Measurements from ENCODE around the gene XPR1. TPM values are rescaled to one million over a fixed set of nuclear protein-coding genes. Genes with fewer than 3 reads are reported as not detected.

Gene XPR1
- total and polyA plus RNA-seq, 8 donors: 0.92 to 27.0 (median 4.5) TPM

DNA sequence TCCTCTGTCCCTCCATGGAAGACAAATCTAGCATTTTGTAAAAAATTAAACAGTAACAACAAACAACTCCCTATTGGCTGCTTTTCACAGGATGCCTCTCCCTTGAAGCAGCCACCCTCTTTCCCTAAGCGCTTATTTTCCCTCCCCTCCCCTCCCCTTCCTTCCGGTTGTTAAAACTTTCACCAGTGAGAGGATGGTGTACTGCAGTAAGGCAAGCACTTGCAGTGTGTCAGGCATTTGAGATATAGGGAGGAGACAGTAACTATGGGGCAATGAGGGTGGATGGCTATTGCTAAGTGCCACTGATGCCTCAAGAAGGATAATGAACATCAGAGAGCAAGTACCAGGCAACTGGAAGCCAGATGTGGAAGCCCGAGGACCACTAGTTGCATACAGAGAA lies 261.8 kb downstream of the XPR1 start:
- TF ChIP-seq POLR2AphosphoS5 (IDR thresholded peaks at IDR 0.05): no peak
- TF ChIP-seq, protein P1, sequence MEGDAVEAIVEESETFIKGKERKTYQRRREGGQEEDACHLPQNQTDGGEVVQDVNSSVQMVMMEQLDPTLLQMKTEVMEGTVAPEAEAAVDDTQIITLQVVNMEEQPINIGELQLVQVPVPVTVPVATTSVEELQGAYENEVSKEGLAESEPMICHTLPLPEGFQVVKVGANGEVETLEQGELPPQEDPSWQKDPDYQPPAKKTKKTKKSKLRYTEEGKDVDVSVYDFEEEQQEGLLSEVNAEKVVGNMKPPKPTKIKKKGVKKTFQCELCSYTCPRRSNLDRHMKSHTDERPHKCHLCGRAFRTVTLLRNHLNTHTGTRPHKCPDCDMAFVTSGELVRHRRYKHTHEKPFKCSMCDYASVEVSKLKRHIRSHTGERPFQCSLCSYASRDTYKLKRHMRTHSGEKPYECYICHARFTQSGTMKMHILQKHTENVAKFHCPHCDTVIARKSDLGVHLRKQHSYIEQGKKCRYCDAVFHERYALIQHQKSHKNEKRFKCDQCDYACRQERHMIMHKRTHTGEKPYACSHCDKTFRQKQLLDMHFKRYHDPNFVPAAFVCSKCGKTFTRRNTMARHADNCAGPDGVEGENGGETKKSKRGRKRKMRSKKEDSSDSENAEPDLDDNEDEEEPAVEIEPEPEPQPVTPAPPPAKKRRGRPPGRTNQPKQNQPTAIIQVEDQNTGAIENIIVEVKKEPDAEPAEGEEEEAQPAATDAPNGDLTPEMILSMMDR (IDR thresholded peaks at IDR 0.05): no peak
- TF ChIP-seq POLR2A (IDR thresholded peaks at IDR 0.05): no peak
- no peak for TF ChIP-seq EP300 (IDR thresholded peaks at IDR 0.05)
- no peak for DNase-seq
- intact Hi-C loops (cut with DNase I; ENCODE audit: low total_unique reads): loop anchor here (10.0 kb wide), 1 partner anchor 281 kb away; no protein-coding TSS in a partner anchor
- H3K27ac ChIP-seq: no peak overlapping the region
- H3K27me3 ChIP-seq: no peaks in the 10 kb centered on the region
- no peak overlapping the region for H3K4me3 ChIP-seq
- H3K4me1 ChIP-seq: peaks cover 0 to 10% (median 6%) of the 10 kb centered on the region in 4 donors
- 74 to 90% (median 82%) methylated on average over 3 of the region's 3 CpGs for WGBS, 5 donors
- no peaks in the 10 kb centered on the region for H3K9me3 ChIP-seq
- H3K36me3 ChIP-seq: no peaks in the 10 kb centered on the region

DNA sequence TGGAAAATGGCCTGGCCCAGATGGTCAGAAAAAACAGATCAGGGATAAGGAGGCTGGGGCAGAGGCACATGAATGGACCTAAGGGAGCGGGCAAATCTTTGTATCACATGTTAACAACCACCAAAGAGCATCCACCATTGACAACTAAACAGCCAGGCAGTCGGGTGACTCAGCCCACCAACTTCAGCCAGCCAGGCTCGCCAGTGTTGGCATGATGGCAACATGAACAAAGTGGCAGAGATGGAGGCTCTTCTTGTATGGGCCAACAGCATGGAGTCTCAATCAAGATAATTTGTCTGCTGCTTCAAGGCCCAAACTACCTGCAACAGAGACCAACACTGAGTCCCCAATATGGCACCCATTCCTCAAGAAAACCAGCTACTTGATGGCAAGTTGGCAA lies 264.3 kb downstream of the XPR1 start:
- no peak for DNase-seq
- Histone ChIP-seq H3K9me3 (no peaks in the 10 kb centered on the region), H3K4me3 (no peak overlapping the region), H3K27ac (no peak overlapping the region), H3K27me3 (no peaks in the 10 kb centered on the region), H3K4me1 (peaks cover 0 to 11% (median 6%) of the 10 kb centered on the region in 4 donors), H3K36me3 (no peaks in the 10 kb centered on the region)
- WGBS, 5 donors: 84 to 99% (median 97%) methylated on average over 3 of the region's 3 CpGs
- intact Hi-C loops (cut with DNase I; ENCODE audit: low total_unique reads): loop anchor here (10.0 kb wide), 1 partner anchor 279 kb away; no protein-coding TSS in a partner anchor
- TF ChIP-seq POLR2A (IDR thresholded peaks at IDR 0.05): no peak

DNA sequence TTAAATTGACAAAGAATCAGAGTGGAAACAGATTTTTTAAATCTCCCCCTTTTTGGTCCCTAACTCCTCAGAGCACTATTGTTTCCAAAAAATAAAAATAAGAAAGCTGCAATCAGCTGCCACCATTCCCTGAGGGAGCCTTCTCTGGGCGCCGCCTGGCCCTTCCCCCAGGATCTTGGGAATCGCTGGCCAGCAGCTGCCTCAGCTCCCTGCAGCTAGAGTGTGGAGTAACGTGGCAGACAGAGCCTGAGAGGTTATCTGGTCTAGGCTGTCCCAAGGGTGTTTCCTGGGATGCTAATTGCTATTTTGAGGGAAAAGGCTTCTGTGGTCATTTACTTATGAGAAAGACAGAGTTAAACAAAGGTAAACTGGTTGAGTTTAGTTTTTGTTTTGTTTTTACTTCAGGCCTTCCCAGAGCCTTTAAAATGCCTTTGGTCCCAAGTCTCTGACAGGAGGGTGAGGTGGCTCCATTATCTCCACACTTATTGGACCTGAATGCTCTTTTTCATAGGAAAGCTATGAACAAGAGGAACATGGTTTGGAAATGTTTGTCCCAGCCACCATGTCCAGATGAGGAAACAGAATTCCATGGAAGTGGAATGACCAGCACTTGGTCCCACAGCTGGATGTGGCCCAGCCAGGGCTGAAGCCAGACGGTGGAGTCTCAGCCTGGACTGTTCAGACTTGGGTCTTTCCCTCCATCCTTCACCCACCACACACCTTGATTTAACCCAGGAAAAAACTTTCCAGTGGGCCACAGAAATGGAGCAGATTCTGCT lies 266.8 kb downstream of the XPR1 start:
- no peaks in the 10 kb centered on the region for H3K9me3 ChIP-seq
- peaks cover 0 to 11% (median 6%) of the 10 kb centered on the region in 4 donors for H3K4me1 ChIP-seq
- no peak overlapping the region for H3K4me3 ChIP-seq
- H3K27ac ChIP-seq: no peak overlapping the region
- intact Hi-C loops (cut with DNase I; ENCODE audit: low total_unique reads): loop anchor here (10.0 kb wide), 1 partner anchor 276 kb away; no protein-coding TSS in a partner anchor
- 38 to 63% (median 50%) methylated on average over 5 of the region's 5 CpGs for WGBS, 5 donors
- peak in 1 of 2 donors; percentile 26 for DNase-seq
- no peaks in the 10 kb centered on the region for H3K27me3 ChIP-seq
- H3K36me3 ChIP-seq: no peaks in the 10 kb centered on the region
- TF ChIP-seq POLR2A (IDR thresholded peaks at IDR 0.05) (no peak), POLR2AphosphoS5 (IDR thresholded peaks at IDR 0.05) (no peak), EP300 (IDR thresholded peaks at IDR 0.05) (no peak)
- TF ChIP-seq, protein P1 (IDR thresholded peaks at IDR 0.05): no peak

DNA sequence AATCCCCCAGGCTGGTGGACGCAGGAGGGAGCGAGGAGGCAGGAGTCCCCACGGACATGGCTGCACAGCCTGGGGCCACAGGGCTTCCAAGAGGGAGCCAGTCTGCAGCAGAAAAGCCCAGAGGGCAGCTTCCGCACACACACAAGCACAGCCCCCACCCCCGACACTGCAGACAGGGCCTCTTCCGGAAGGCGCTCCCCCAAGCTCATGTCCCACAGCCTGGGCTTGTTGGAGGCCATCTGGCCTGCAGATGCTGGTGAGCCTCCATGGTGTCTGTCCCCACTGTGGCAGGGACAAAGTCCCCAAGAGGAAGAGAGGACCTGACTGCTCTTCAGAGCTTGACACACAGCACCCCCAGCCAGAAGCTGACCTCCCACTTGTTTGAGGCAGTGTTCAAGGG lies 267.4 kb downstream of the XPR1 start:
- no peaks in the 10 kb centered on the region for H3K36me3 ChIP-seq
- peaks cover 0 to 11% (median 6%) of the 10 kb centered on the region in 4 donors for H3K4me1 ChIP-seq
- H3K4me3 ChIP-seq: no peak overlapping the region
- H3K27ac ChIP-seq: no peak overlapping the region
- H3K27me3 ChIP-seq: no peaks in the 10 kb centered on the region
- TF ChIP-seq EP300 (IDR thresholded peaks at IDR 0.05) (no peak), POLR2AphosphoS5 (IDR thresholded peaks at IDR 0.05) (no peak), POLR2A (IDR thresholded peaks at IDR 0.05) (no peak)
- TF ChIP-seq, protein P1 (IDR thresholded peaks at IDR 0.05): no peak
- WGBS, 5 donors: 67 to 96% (median 93%) methylated on average over 3 to 7 of the region's 7 CpGs
- intact Hi-C loops (cut with DNase I; ENCODE audit: low total_unique reads): loop anchor here (10.0 kb wide), 1 partner anchor 276 kb away; no protein-coding TSS in a partner anchor
- no peak for DNase-seq
- no peaks in the 10 kb centered on the region for H3K9me3 ChIP-seq
